Superior temporal gyrus (tissue), 1 donor: ENCODE measurements around the gene U2SURP.
"Not testable (repeated sequence)": the region's sequence is repeated elsewhere in the genome, so short reads cannot be mapped to it uniquely, and the experiment has no call there.

Source experiments
- DNase-seq: peaks from one replicate; pipeline ENCODE4 v3.0.0-alpha.2; 2016; ENCODE audit errors: extremely low spot score

U2SURP gene

GRCh38 chr3:143011705-143012104, 10.3 kb downstream of the U2SURP start:
- DNase-seq, result no peak

- DNase-seq, result no peak
These were observed 13.6 kb downstream of the U2SURP start for GRCh38 chr3:143014921-143015320.

- DNase-seq, result no peak
These were observed 15.1 kb downstream of the U2SURP start for GRCh38 chr3:143016321-143016972.

- no peak for DNase-seq
These were observed 23.1 kb downstream of the U2SURP start for GRCh38 chr3:143024351-143024960.

- DNase-seq, result no peak
These were observed 30.0 kb downstream of the U2SURP start for GRCh38 chr3:143031327-143031726.

- DNase-seq, result not testable (repeated sequence)
These were observed 30.5 kb downstream of the U2SURP start for GRCh38 chr3:143031796-143032387.

- DNase-seq, result no peak
These were observed 34.3 kb downstream of the U2SURP start for GRCh38 chr3:143035466-143036211.

- no peak for DNase-seq
These were observed 35.2 kb downstream of the U2SURP start for GRCh38 chr3:143036557-143036956.

GRCh38 chr3:143037867-143038266, 36.5 kb downstream of the U2SURP start:
- no peak for DNase-seq

GRCh38 chr3:143040261-143040879, 39.0 kb downstream of the U2SURP start:
- peak; percentile 57 for DNase-seq

- DNase-seq, result no peak
These were observed 40.5 kb downstream of the U2SURP start for GRCh38 chr3:143041903-143042302.

- no peak for DNase-seq
These were observed 44.3 kb downstream of the U2SURP start for GRCh38 chr3:143045639-143046038.

- DNase-seq, result not testable (repeated sequence)
These were observed 44.7 kb downstream of the U2SURP start for GRCh38 chr3:143046075-143046474.

- no peak for DNase-seq
These were observed 52.6 kb downstream of the U2SURP start for GRCh38 chr3:143054011-143054410.

- DNase-seq, result no peak
These were observed 55.0 kb downstream of the U2SURP start for GRCh38 chr3:143056372-143056771.

GRCh38 chr3:143060906-143061305, 59.5 kb downstream of the U2SURP start:
- DNase-seq, result no peak

- DNase-seq, result no peak
These were observed 61.6 kb downstream of the U2SURP start for GRCh38 chr3:143063018-143063417.

- no peak for DNase-seq
These were observed 63.4 kb downstream of the U2SURP start for GRCh38 chr3:143064777-143065176.

- DNase-seq, result no peak
These were observed 64.0 kb downstream of the U2SURP start for GRCh38 chr3:143065364-143065763.

- no peak for DNase-seq
These were observed 64.7 kb downstream of the U2SURP start for GRCh38 chr3:143066033-143066432.

GRCh38 chr3:143067201-143067600, 65.8 kb downstream of the U2SURP start:
- no peak for DNase-seq

GRCh38 chr3:143068059-143068458, 66.7 kb downstream of the U2SURP start:
- no peak for DNase-seq
